ENCODE measurements around the gene VAMP3.
"Not testable (repeated sequence)": the region's sequence is repeated elsewhere in the genome, so short reads cannot be mapped to it uniquely, and the experiment has no call there.

VAMP3 gene

GRCh38 chr1:7767176-7767575 is 3.9 kb upstream of the VAMP3 start:
- no peak for DNase-seq (ENCODE audit: low spot score)
- no peak for FAIRE-seq

GRCh38 chr1:7768583-7768982 is 2.5 kb upstream of the VAMP3 start:
- DNase-seq (ENCODE audit: low spot score) (no peak), FAIRE-seq (no peak)

- DNase-seq (ENCODE audit: low spot score) (no peak), FAIRE-seq (no peak)
These were observed 1.3 kb upstream of the VAMP3 start for GRCh38 chr1:7769673-7770412.

GRCh38 chr1:7770669-7770996 is 463 bp upstream of the VAMP3 start:
- no peak for FAIRE-seq
- peak; percentile 9 for DNase-seq (ENCODE audit: low spot score)

- FAIRE-seq (no peak), DNase-seq (ENCODE audit: low spot score) (no peak)
These were observed 765 bp downstream of the VAMP3 start for GRCh38 chr1:7771823-7772299.

- DNase-seq (ENCODE audit: low spot score) (no peak), FAIRE-seq (no peak)
These were observed 6.5 kb downstream of the VAMP3 start for GRCh38 chr1:7777591-7777990.

- DNase-seq (ENCODE audit: low spot score) (no peak), FAIRE-seq (no peak)
These were observed 7.1 kb downstream of the VAMP3 start for GRCh38 chr1:7778133-7778628.

- FAIRE-seq (no peak), DNase-seq (ENCODE audit: low spot score) (no peak)
These were observed 9.9 kb downstream of the VAMP3 start for GRCh38 chr1:7780976-7781375.

DNA sequence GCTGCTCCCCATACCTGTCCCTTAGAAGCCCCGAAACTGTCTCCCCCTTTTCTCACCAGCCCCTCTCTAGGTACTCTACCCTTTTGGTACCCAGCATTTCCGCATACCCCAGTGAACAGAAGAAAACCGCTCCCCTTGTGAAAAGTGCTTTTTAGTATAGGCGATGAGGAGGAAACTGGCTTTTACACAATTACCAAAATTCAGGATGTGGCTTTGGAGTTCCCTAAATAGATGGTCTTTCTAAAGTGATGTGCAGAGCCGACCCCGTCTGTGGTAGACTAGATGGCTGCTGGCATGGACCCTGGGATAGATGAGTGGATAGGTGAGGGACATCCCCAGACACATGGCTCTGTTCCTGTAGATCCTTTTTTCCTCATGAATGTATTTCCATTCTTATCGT is 10.4 kb downstream of the VAMP3 start:
- no peak for DNase-seq (ENCODE audit: low spot score)
- no peak for FAIRE-seq

GRCh38 chr1:7781923-7782495 is 10.9 kb downstream of the VAMP3 start:
- DNase-seq (ENCODE audit: low spot score) = no peak
- FAIRE-seq = no peak

DNA sequence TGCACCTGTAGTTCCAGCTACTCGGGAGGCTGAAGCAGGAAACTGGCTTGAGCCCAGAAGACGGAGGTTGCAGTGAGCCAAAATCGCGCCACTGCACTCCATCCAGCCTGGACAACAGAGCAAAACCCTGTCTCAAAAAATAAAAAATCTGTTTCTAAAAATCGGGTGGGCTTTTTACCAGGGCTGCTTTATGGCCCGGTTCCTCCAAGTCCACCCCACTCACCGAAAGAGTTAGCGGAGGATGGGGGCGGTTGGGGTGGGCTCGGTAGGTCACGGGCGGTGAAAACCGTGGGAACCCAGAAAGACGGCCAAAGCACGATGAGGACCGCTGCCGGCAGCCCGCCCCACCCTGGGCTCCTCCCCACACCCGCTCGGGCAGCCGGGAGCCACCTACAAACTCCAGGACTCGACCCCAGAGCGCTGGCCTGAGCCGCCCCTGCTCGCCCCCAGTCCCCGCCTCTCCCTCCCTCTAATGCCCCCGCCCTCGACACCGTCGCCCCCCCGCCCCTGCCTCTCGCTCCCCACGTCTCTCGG is 12.1 kb downstream of the VAMP3 start:
- DNase-seq (ENCODE audit: low spot score) (peak; percentile 82), FAIRE-seq (no peak)

DNA sequence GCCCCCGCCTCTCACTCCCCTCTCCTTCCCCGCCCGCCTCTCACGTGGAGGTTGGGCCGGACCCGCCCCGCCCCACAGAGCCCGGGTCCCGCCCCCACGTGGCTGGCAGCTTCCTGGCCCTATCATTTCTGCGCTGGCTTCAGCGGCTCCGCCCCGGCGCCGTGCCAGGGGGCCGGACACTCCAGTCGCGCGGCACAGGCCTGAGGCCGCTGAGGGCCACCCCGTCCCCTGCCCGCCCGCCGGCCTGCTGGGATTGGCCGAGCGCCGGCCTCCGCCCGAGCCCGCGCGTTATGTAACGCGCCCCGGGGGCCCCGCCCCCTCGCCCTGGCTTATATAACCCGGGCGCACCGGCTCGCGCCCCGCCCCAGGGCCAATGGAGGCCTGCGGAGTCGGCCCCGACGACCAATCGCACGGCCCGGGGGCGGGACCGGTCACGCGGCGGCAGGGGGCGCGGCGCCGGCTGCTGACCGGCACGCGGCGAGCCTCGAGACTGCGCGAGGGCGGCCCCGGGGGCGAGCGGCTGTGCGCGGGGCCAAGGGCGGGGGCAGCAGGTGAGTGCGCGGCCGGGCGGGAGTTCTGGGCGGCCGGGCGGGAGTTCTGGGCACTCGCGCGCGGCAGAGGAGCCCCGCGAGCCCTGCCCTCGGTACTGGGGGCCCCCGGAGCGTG is 12.9 kb downstream of the VAMP3 start, which contains the start of gene PER3:
TSS of gene PER3 (plus strand) at position 466 of the 666 bp plus-strand sequence. CDS start 587 bp downstream, outside the sequence.
- FAIRE-seq (no peak), DNase-seq (ENCODE audit: low spot score) (peak; percentile 95)

DNA sequence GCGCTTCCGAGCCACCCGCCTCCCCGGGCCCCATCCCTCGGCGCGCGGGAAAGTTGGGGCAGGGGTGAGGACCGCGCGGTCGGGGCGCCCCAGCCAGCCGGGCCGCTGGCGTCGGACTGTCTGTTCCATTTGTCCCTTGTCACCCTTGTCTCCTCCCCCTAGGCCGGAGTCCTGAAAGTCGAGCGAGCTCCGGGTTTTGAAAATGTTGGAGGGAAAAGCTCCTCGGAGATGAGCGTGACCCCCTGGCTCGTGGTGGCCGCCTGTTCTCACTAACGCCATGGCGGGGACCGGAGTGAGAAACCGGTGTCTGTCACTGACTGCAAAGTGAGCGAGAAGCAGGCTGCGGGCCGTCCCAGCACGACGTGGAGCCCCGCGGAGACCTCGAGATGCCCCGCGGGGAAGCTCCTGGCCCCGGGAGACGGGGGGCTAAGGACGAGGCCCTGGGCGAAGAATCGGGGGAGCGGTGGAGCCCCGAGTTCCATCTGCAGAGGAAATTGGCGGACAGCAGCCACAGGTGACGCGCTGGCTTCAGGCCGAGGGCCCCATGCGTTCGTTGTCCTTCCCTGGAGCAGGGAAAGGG is 13.5 kb downstream of the VAMP3 start:
- DNase-seq (ENCODE audit: low spot score) (no peak), FAIRE-seq (no peak)

DNA sequence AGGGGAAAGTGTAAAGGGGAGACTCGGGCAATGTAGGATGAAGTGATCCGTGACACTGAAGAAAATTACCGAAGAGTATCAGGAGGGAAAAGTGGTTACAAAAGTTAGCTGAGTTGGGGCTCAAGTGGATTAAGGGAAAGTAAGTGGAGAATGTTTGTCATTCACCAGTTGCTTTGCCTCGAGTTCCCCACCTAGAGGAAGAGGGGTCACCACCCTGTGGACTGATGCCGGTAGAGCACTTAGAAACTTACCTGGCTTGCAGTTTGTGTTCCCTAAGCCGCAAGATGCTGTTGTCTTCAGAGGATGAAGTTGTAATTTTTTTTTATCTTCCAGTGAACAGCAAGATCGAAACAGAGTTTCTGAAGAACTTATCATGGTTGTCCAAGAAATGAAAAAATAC is 14.0 kb downstream of the VAMP3 start:
- FAIRE-seq = no peak
- DNase-seq (ENCODE audit: low spot score) = peak; percentile 33

- FAIRE-seq (no peak), DNase-seq (ENCODE audit: low spot score) (no peak)
These were observed 15.7 kb downstream of the VAMP3 start for GRCh38 chr1:7786795-7787194.

DNA sequence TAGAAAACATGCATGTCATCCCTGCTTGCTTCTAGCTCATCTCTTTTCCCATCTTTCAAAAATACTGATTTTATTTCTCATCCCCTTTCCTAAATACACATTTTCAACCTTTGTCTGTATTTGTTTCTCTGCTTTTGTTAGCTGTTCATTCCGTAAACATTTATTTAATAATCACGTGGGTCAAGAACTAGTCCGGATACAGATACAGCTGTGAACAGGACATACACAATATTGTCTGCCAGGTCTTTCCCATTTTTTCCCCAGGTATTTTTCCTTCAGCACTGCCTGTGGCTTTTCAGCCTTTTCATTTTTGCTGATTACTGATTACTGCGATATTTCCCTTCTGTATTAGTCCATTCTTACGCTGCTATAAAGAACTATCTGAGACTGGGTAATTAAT is 18.7 kb downstream of the VAMP3 start:
- FAIRE-seq (no peak), DNase-seq (ENCODE audit: low spot score) (no peak)

GRCh38 chr1:7791027-7791426 is 19.9 kb downstream of the VAMP3 start:
- DNase-seq (ENCODE audit: low spot score); FAIRE-seq: not testable (repeated sequence)

GRCh38 chr1:7795406-7795805 is 24.3 kb downstream of the VAMP3 start:
- no peak for DNase-seq (ENCODE audit: low spot score)
- FAIRE-seq = no peak

- DNase-seq (ENCODE audit: low spot score) (no peak), FAIRE-seq (no peak)
These were observed 34.4 kb downstream of the VAMP3 start for GRCh38 chr1:7805460-7805859.

- DNase-seq (ENCODE audit: low spot score) (no peak), FAIRE-seq (no peak)
These were observed 37.3 kb downstream of the VAMP3 start for GRCh38 chr1:7808253-7808844.

DNA sequence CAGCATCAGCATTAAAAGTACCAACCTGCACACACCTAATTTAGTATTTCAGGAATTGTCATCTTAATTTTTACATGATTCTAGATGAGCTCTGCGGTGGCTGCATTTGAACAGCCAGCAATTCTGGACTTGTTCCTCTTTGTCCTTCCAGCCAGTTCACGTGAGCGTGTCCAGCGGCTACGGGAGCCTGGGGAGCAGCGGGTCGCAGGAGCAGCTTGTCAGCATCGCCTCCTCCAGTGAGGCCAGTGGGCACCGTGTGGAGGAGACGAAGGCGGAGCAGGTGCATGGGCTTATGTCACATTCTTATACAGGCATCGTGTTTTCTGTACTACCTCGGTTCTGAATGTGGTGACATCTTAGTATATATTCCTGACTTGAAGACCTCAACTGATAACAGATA is 38.6 kb downstream of the VAMP3 start:
- FAIRE-seq = no peak
- DNase-seq (ENCODE audit: low spot score) = no peak

Data from urothelium cell line (cell line).